KMS-11 (cell line): Measurements from ENCODE around the gene DDX59.

Experiments
- H2AFZ ChIP-seq: fragments of 200-600 bp; sonication (generic); 2 replicates; pipeline ENCODE4 v1.6.1; 2016; ENCODE audit warnings: antibody characterized with exemption, mixed run types, low read depth
- H3K27ac ChIP-seq: fragments of 200-600 bp; sonication (generic); 2 replicates; pipeline ENCODE4 v1.6.1; 2016; ENCODE audit warnings: mild to moderate bottlenecking, mixed run types
- H3K27me3 ChIP-seq: fragments of 200-600 bp; sonication (generic); 2 replicates; pipeline ENCODE4 v1.6.1; 2017; ENCODE audit warnings: mild to moderate bottlenecking, low read depth, mixed run types, moderate library complexity; ENCODE audit not compliant: insufficient read depth
- H3K36me3 ChIP-seq: fragments of 200-600 bp; sonication (generic); 2 replicates; pipeline ENCODE4 v1.6.1; 2017; ENCODE audit warnings: mild to moderate bottlenecking, mixed run types; ENCODE audit not compliant: insufficient read depth
- H3K4me1 ChIP-seq: fragments of 200-600 bp; sonication (generic); 2 replicates; pipeline ENCODE4 v1.6.1; 2016; ENCODE audit warnings: mild to moderate bottlenecking, low read depth, mixed run types; ENCODE audit not compliant: poor library complexity, severe bottlenecking
- H3K4me2 ChIP-seq: fragments of 200-600 bp; sonication (generic); 2 replicates; pipeline ENCODE4 v1.7.0; 2016; ENCODE audit warnings: mild to moderate bottlenecking, mixed run types
- H3K4me3 ChIP-seq: fragments of 200-600 bp; sonication (generic); IDR thresholded peaks from 2 replicates; pipeline ENCODE4 v1.6.1; 2017; ENCODE audit warnings: low read depth, low read length, mixed read lengths; ENCODE audit not compliant: insufficient read depth
- H3K79me2 ChIP-seq: fragments of 200-600 bp; sonication (generic); 2 replicates; pipeline ENCODE4 v1.6.1; 2016; ENCODE audit warnings: low read depth, mixed run types; ENCODE audit not compliant: insufficient read depth
- H3K9ac ChIP-seq: fragments of 200-600 bp; sonication (generic); 2 replicates; pipeline ENCODE4 v1.6.1; 2016; ENCODE audit warnings: mild to moderate bottlenecking, mixed run types
- H4K20me1 ChIP-seq: fragments of 200-600 bp; sonication (generic); 2 replicates; pipeline ENCODE4 v1.6.1; 2016; ENCODE audit warnings: mild to moderate bottlenecking, mixed run types; ENCODE audit not compliant: insufficient read depth
- CTCF ChIP-seq: fragments of 200-600 bp; sonication (generic); conservative IDR thresholded peaks from 2 replicates; pipeline ENCODE4 v1.6.1; 2017; ENCODE audit warnings: low read depth, mild to moderate bottlenecking, antibody characterized with exemption, low read length, moderate library complexity, mixed read lengths

The DDX59 gene

GRCh38 chr1:200671235-200671786 lies 1.6 kb upstream of the DDX59 start:
- H3K27me3 ChIP-seq = no peaks in the 10 kb centered on the region
- H3K36me3 ChIP-seq = no peaks in the 10 kb centered on the region
- peaks cover 20% of the 10 kb centered on the region for H3K4me1 ChIP-seq
- peak overlapping the region; percentile 73; the same call in 1 of the 2 replicates for H2AFZ ChIP-seq
- H3K9ac ChIP-seq = peak overlapping the region; percentile 98; the same call in 1 of the 2 replicates
- H4K20me1 ChIP-seq = no peaks in the 10 kb centered on the region
- peak overlapping the region; percentile 91 for H3K4me2 ChIP-seq
- TF ChIP-seq CTCF = no peak
- peaks cover 20% of the 10 kb centered on the region for H3K79me2 ChIP-seq
- H3K4me3 ChIP-seq = no peak overlapping the region
- no peak overlapping the region for H3K27ac ChIP-seq

- H3K79me2 ChIP-seq = peaks cover 20% of the 10 kb centered on the region
- H3K27me3 ChIP-seq = no peaks in the 10 kb centered on the region
- peak overlapping the region; percentile 94 for H3K27ac ChIP-seq
- peak overlapping the region; percentile 73 for H2AFZ ChIP-seq
- H3K4me3 ChIP-seq = peak overlapping the region; percentile 90
- TF ChIP-seq CTCF = no peak
- no peaks in the 10 kb centered on the region for H4K20me1 ChIP-seq
- no peaks in the 10 kb centered on the region for H3K36me3 ChIP-seq
- peak overlapping the region; percentile 91 for H3K4me2 ChIP-seq
- peaks cover 20% of the 10 kb centered on the region for H3K4me1 ChIP-seq
- H3K9ac ChIP-seq = peak overlapping the region; percentile 98
Measured at GRCh38 chr1:200670242-200671118, 773 bp upstream of the DDX59 start.

GRCh38 chr1:200668514-200669313 lies 993 bp downstream of the DDX59 start:
- Histone ChIP-seq H3K4me1 (peaks cover 20% of the 10 kb centered on the region), H4K20me1 (no peaks in the 10 kb centered on the region)

More at GRCh38 chr1:200668514-200669313, 993 bp downstream of the DDX59 start:
- Histone ChIP-seq H3K27me3 (no peaks in the 10 kb centered on the region), H3K9ac (peak overlapping the region; percentile 98), H3K4me3 (peak overlapping the region; percentile 44), H2AFZ (peak overlapping the region; percentile 73), H3K79me2 (peaks cover 20% of the 10 kb centered on the region), H3K4me2 (peak overlapping the region; percentile 70), H3K36me3 (no peaks in the 10 kb centered on the region), H3K27ac (peak overlapping the region; percentile 94)
- TF ChIP-seq CTCF = no peak
